HepG2 (cell line): Measurements from ENCODE around the gene INA. TPM values are rescaled to one million over a fixed set of nuclear protein-coding genes. Genes with fewer than 3 reads are reported as not detected.

Experiments
- ATF6 ChIP-seq: sonication (generic); formaldehyde crosslinking; conservative IDR thresholded peaks from 2 replicates; pipeline ENCODE4 v1.4.0; 2020; ENCODE audit warnings: missing genetic modification reagents
- FOXC1 ChIP-seq: sonication (generic); formaldehyde crosslinking; IDR thresholded peaks from 2 replicates; pipeline ENCODE4 v1.8.0; 2022; ENCODE audit warnings: mild to moderate bottlenecking, missing genetic modification reagents, borderline replicate concordance
- HINFP ChIP-seq: sonication (generic); formaldehyde crosslinking; IDR thresholded peaks from 2 replicates; pipeline ENCODE4 v1.4.0; 2020; ENCODE audit warnings: low read depth, mild to moderate bottlenecking, missing genetic modification reagents
- MXD4 ChIP-seq: IDR thresholded peaks from 2 replicates; pipeline ENCODE4 v1.6.1; 2016; ENCODE audit warnings: mild to moderate bottlenecking, missing biosample characterization, missing genetic modification reagents
- PHF21A ChIP-seq: sonication (generic); formaldehyde crosslinking; IDR thresholded peaks from 2 replicates; pipeline ENCODE4 v1.5.0; 2020; ENCODE audit warnings: mild to moderate bottlenecking, missing genetic modification reagents
- PRPF4 ChIP-seq: fragments of 200-400 bp; formaldehyde crosslinking; IDR thresholded peaks from 2 replicates; pipeline ENCODE4 v1.6.1; 2016; ENCODE audit warnings: low read length, low read depth; ENCODE audit not compliant: poor library complexity, severe bottlenecking
- REPIN1 ChIP-seq: sonication (generic); formaldehyde crosslinking; IDR thresholded peaks from 2 replicates; pipeline ENCODE4 v1.8.0; 2022; ENCODE audit warnings: missing genetic modification reagents, low read depth, mild to moderate bottlenecking, borderline replicate concordance
- TEF ChIP-seq: sonication (generic); formaldehyde crosslinking; IDR thresholded peaks from 2 replicates; pipeline ENCODE4 v1.5.0; 2020; ENCODE audit warnings: missing genetic modification reagents
- ZBTB34 ChIP-seq: sonication (generic); formaldehyde crosslinking; IDR thresholded peaks from 2 replicates; pipeline ENCODE4 v1.8.0; 2022; ENCODE audit warnings: mild to moderate bottlenecking, missing genetic modification reagents
- ZNF10 ChIP-seq: sonication (generic); formaldehyde crosslinking; IDR thresholded peaks from 2 replicates; pipeline ENCODE4 v1.4.0; 2020; ENCODE audit warnings: mild to moderate bottlenecking, low read depth, missing genetic modification reagents, borderline replicate concordance
- ZNF280B ChIP-seq: sonication (generic); formaldehyde crosslinking; IDR thresholded peaks from 2 replicates; pipeline ENCODE4 v1.5.0; 2020; ENCODE audit warnings: missing genetic modification reagents, mild to moderate bottlenecking, borderline replicate concordance
- ZNF446 ChIP-seq: sonication (generic); formaldehyde crosslinking; IDR thresholded peaks from 2 replicates; pipeline ENCODE4 v1.5.0; 2020; ENCODE audit warnings: mild to moderate bottlenecking, missing genetic modification reagents
- ZNF574 ChIP-seq: sonication (generic); formaldehyde crosslinking; IDR thresholded peaks from 2 replicates; pipeline ENCODE4 v1.4.0; 2020; ENCODE audit warnings: missing genetic modification reagents
- ZNF644 ChIP-seq: IDR thresholded peaks from 2 replicates; pipeline ENCODE4 v1.6.1; 2016; ENCODE audit warnings: low read depth
- ZNF652 ChIP-seq: IDR thresholded peaks from 2 replicates; pipeline ENCODE4 v1.6.1; 2016; ENCODE audit warnings: low read depth, borderline replicate concordance
- ZNF713 ChIP-seq: sonication (generic); formaldehyde crosslinking; IDR thresholded peaks from 2 replicates; pipeline ENCODE4 v1.4.0; 2020; ENCODE audit warnings: mild to moderate bottlenecking, missing genetic modification reagents
- polyA plus RNA-seq, 8 experiments: library from polyadenylated mRNA; depleted of rRNA in 3 of 8; stranded (reverse) in 7 of 8; unstranded in 1 of 8; fragments of >200 nt; fragmentation: Illumina TruSeq in 4 of 8; extraction: Trizol in 4 of 8; gene quantifications; 2 replicates each; pipeline versions ENCODE4 v1.2.1 to v1.2.3, GENCODE V29; 2011 to 2016; ENCODE audit warnings: low read depth in 4 of 8, missing spikeins in 1 of 8, mixed read lengths in 1 of 8; ENCODE audit not compliant: insufficient read depth in 1 of 8
- total RNA-seq, 5 experiments: library from RNA; depleted of rRNA; stranded (reverse); fragments of >200 nt; fragmentation: Illumina TruSeq; extraction: Trizol; gene quantifications; 2 replicates each; pipeline ENCODE4 v1.2.3, GENCODE V29; 2016; ENCODE audit warnings: low read depth in 1 of 5

The INA gene
- total and polyA plus RNA-seq, 2 of the 13 experiments (the other 11 are each of a cell fraction or from before 2014, with no cell fraction given) = 0.04 to 0.13 TPM

- TF ChIP-seq ZNF446 (CRISPR knock-in tag) (peak; percentile 53; the same call in 1 of the 2 replicates), TEF (CRISPR knock-in tag) (peak; percentile 84), FOXC1 (CRISPR knock-in tag) (peak; percentile 73; the same call in 1 of the 2 replicates), MXD4 (CRISPR knock-in tag) (0 out of 2 replicates have a peak, but pooled peaks have one; percentile 60), HINFP (CRISPR knock-in tag) (no peak), PHF21A (CRISPR knock-in tag) (no peak), ZNF644 (CRISPR knock-in tag) (0 out of 2 replicates have a peak, but pooled peaks have one; percentile 45), ZNF280B (no peak), ZNF652 (CRISPR knock-in tag) (no peak), REPIN1 (CRISPR knock-in tag) (0 out of 2 replicates have a peak, but pooled peaks have one; percentile 46), ZBTB34 (CRISPR knock-in tag) (no peak), ATF6 (CRISPR knock-in tag) (0 out of 2 replicates have a peak, but pooled peaks have one; percentile 93), ZNF574 (peak; percentile 67), ZNF713 (CRISPR knock-in tag) (no peak), ZNF10 (CRISPR knock-in tag) (no peak), PRPF4 (no peak)
Measured at GRCh38 chr10:103265717-103266329, 11.1 kb upstream of the INA start (continued).
